K562 (cell line): ENCODE data around the gene TRIM37.

Experiments used
- ARNT ChIP-seq, 2 experiments: fragments of 450-650 bp; IDR thresholded peaks; 2 replicates each; pipeline ENCODE4 v1.6.1; 2016; ENCODE audit warnings: mild to moderate bottlenecking in 1 of 2
- ATF3 ChIP-seq, 2 experiments: fragments of 450-650 bp in 1 of 2; sonication (generic) in 1 of 2; formaldehyde crosslinking in 1 of 2; IDR thresholded peaks in 1 of 2; conservative IDR thresholded peaks in 1 of 2; 2 replicates each; pipeline versions ENCODE4 v1.6.1 to v1.8.1; 2016 to 2023; ENCODE audit warnings: mild to moderate bottlenecking in 2 of 2, moderate library complexity in 2 of 2, inconsistent platforms in 1 of 2, missing genetic modification reagents in 1 of 2
- CHD1 ChIP-seq: fragments of 200-600 bp; sonication (generic); IDR thresholded peaks from one replicate; pipeline ENCODE4 v1.6.1; 2012; ENCODE audit warnings: mild to moderate bottlenecking, moderate library complexity, low read length, inconsistent platforms
- CLOCK ChIP-seq: fragments of 250-450 bp; sonication (Bioruptor Pico); IDR thresholded peaks from 2 replicates; pipeline ENCODE4 v1.4.0; 2020; ENCODE audit warnings: mild to moderate bottlenecking, moderate library complexity, borderline replicate concordance
- EZH2 ChIP-seq: IDR thresholded peaks from 2 replicates; pipeline ENCODE4 v1.6.1; 2012; ENCODE audit warnings: low read depth, mild to moderate bottlenecking, inconsistent platforms, low read length, borderline replicate concordance
- MXI1 ChIP-seq: IDR thresholded peaks from 2 replicates; pipeline ENCODE4 v1.6.1; 2011; ENCODE audit warnings: low read depth, mild to moderate bottlenecking, improper control_type of control experiment, low read length
- NRF1 ChIP-seq, 2 experiments: fragments of 450-650 bp; IDR thresholded peaks in 1 of 2; conservative IDR thresholded peaks in 1 of 2; 2 replicates each; pipeline ENCODE4 v1.6.1; 2014; ENCODE audit warnings: mild to moderate bottlenecking in 2 of 2
- POLR2A ChIP-seq: fragments of 450-650 bp; conservative IDR thresholded peaks from 2 replicates; pipeline ENCODE4 v1.6.1; 2016
- STAT5B ChIP-seq: fragments of 250-450 bp; sonication (Bioruptor Pico); IDR thresholded peaks from 2 replicates; pipeline ENCODE4 v1.8.0; 2021; ENCODE audit warnings: mild to moderate bottlenecking, inconsistent platforms
- U2AF2 ChIP-seq: fragments of 200-400 bp; formaldehyde crosslinking; optimal IDR thresholded peaks from 2 replicates; pipeline ENCODE3; 2017; ENCODE audit warnings: low read depth, mild to moderate bottlenecking, low read length
- ZKSCAN3 ChIP-seq: fragments of 250-450 bp; sonication (Bioruptor Pico); IDR thresholded peaks from 2 replicates; pipeline ENCODE4 v1.4.0; 2020
- TF ChIP-seq, protein P1 (sequence below): sonication (generic); formaldehyde crosslinking; IDR thresholded peaks from 2 replicates; pipeline ENCODE4 v1.5.0; 2020; ENCODE audit warnings: missing genetic modification reagents
- TF ChIP-seq, protein P2 (sequence below): sonication (generic); formaldehyde crosslinking; IDR thresholded peaks from 2 replicates; pipeline ENCODE4 v1.8.0; 2022; ENCODE audit warnings: missing genetic modification reagents, mild to moderate bottlenecking, borderline replicate concordance

GRCh38 chr17:59151591-59151990 lies 44.9 kb upstream of the TRIM37 start:
- no peak for TF ChIP-seq ZKSCAN3 (CRISPR knock-in tag)
- TF ChIP-seq NRF1 (conservative IDR thresholded peaks at IDR 0.05 in 1 of 2, IDR thresholded peaks at IDR 0.05 in 1 of 2): no peak
- TF ChIP-seq, protein P1, sequence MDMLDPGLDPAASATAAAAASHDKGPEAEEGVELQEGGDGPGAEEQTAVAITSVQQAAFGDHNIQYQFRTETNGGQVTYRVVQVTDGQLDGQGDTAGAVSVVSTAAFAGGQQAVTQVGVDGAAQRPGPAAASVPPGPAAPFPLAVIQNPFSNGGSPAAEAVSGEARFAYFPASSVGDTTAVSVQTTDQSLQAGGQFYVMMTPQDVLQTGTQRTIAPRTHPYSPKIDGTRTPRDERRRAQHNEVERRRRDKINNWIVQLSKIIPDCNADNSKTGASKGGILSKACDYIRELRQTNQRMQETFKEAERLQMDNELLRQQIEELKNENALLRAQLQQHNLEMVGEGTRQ: no peak
- TF ChIP-seq ATF3 (IDR thresholded peaks at IDR 0.05): no peak
- no peak for TF ChIP-seq ATF3 (CRISPR knock-in tag; conservative IDR thresholded peaks at IDR 0.05)
- no peak for TF ChIP-seq EZH2
- no peak for TF ChIP-seq POLR2A
- no peak for TF ChIP-seq CHD1
- TF ChIP-seq CLOCK (CRISPR knock-in tag): no peak
- TF ChIP-seq ARNT (IDR thresholded peaks at IDR 0.05): no peak
- no peak for TF ChIP-seq STAT5B
- TF ChIP-seq, protein P2, sequence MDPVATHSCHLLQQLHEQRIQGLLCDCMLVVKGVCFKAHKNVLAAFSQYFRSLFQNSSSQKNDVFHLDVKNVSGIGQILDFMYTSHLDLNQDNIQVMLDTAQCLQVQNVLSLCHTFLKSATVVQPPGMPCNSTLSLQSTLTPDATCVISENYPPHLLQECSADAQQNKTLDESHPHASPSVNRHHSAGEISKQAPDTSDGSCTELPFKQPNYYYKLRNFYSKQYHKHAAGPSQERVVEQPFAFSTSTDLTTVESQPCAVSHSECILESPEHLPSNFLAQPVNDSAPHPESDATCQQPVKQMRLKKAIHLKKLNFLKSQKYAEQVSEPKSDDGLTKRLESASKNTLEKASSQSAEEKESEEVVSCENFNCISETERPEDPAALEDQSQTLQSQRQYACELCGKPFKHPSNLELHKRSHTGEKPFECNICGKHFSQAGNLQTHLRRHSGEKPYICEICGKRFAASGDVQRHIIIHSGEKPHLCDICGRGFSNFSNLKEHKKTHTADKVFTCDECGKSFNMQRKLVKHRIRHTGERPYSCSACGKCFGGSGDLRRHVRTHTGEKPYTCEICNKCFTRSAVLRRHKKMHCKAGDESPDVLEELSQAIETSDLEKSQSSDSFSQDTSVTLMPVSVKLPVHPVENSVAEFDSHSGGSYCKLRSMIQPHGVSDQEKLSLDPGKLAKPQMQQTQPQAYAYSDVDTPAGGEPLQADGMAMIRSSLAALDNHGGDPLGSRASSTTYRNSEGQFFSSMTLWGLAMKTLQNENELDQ (CRISPR knock-in tag): no peak
- TF ChIP-seq U2AF2: no peak
- no peak for TF ChIP-seq MXI1
